DOHH2 (cell line): ENCODE data around the gene DNAJC16.

ENCODE experiments used
- H3F3A ChIP-seq: fragments of 200-600 bp; sonication (generic), shearing (Covaris generic); 2 replicates; pipeline ENCODE4 v1.6.0; 2016; ENCODE audit warnings: antibody characterized with exemption, mild to moderate bottlenecking; ENCODE audit not compliant: control insufficient read depth, insufficient read depth
- H3K27ac ChIP-seq: fragments of 200-600 bp; sonication (generic); 2 replicates; pipeline ENCODE4 v1.5.1; 2014; ENCODE audit warnings: low read depth, mild to moderate bottlenecking, low read length, moderate library complexity
- H3K27me3 ChIP-seq: fragments of 200-600 bp; sonication (generic); 2 replicates; pipeline ENCODE4 v1.6.1; 2014; ENCODE audit warnings: mild to moderate bottlenecking, low read length, mixed read lengths; ENCODE audit not compliant: control insufficient read depth
- H3K36me3 ChIP-seq: fragments of 200-600 bp; sonication (generic); 2 replicates; pipeline ENCODE4 v1.6.1; 2014; ENCODE audit warnings: mild to moderate bottlenecking, low read length, moderate library complexity, mixed read lengths; ENCODE audit not compliant: control insufficient read depth
- H3K4me1 ChIP-seq: fragments of 200-600 bp; sonication (generic); 2 replicates; pipeline ENCODE4 v1.6.1; 2014; ENCODE audit warnings: mild to moderate bottlenecking, low read length, mixed read lengths; ENCODE audit not compliant: control insufficient read depth
- H3K4me2 ChIP-seq: fragments of 200-600 bp; sonication (generic); 2 replicates; pipeline ENCODE4 v1.6.0; 2014; ENCODE audit warnings: mild to moderate bottlenecking, low read length, moderate library complexity
- H3K4me3 ChIP-seq: fragments of 200-600 bp; sonication (generic); 2 replicates; pipeline ENCODE4 v1.5.1; 2014; ENCODE audit warnings: mild to moderate bottlenecking, low read length, mixed read lengths
- H3K79me2 ChIP-seq: fragments of 200-600 bp; sonication (generic); 2 replicates; pipeline ENCODE4 v1.6.1; 2014; ENCODE audit warnings: mild to moderate bottlenecking, low read length, mixed read lengths; ENCODE audit not compliant: control insufficient read depth
- H3K9me2 ChIP-seq: fragments of 200-600 bp; sonication (generic); replicated peaks from 2 replicates; pipeline ENCODE4 v1.6.1; 2014; ENCODE audit warnings: mild to moderate bottlenecking, low read length, mixed read lengths; ENCODE audit not compliant: control insufficient read depth
- H3K9me3 ChIP-seq: fragments of 200-600 bp; sonication (generic); 2 replicates; pipeline ENCODE4 v1.6.1; 2014; ENCODE audit warnings: antibody characterized with exemption, low read length, mixed read lengths; ENCODE audit not compliant: control insufficient read depth, insufficient read depth
- H4K20me1 ChIP-seq: fragments of 200-600 bp; sonication (generic); 2 replicates; pipeline ENCODE4 v1.6.0; 2014; ENCODE audit warnings: low read depth, mild to moderate bottlenecking, antibody characterized with exemption, low read length, moderate library complexity; ENCODE audit not compliant: control insufficient read depth, insufficient read depth
- EZH2phosphoT487 ChIP-seq: fragments of 200-600 bp; sonication (generic); IDR thresholded peaks from 2 replicates; pipeline ENCODE4 v1.6.1; 2017; ENCODE audit warnings: borderline replicate concordance, mild to moderate bottlenecking, antibody characterized with exemption, low read length, moderate library complexity, mixed read lengths
- TF ChIP-seq, protein P1 (sequence below): fragments of 200-600 bp; sonication (generic); IDR thresholded peaks from one replicate; pipeline ENCODE4 v1.5.1; 2014; ENCODE audit warnings: antibody characterized with exemption, mild to moderate bottlenecking, low read depth, low read length; ENCODE audit not compliant: poor library complexity, severe bottlenecking

Gene DNAJC16

GRCh38 chr1:15526490-15527339 lies at the start of gene DNAJC16:
TSS of gene DNAJC16 (plus strand) at chr1:15526848. CDS start at chr1:15529106, 2,258 bp downstream.
- H3K36me3 ChIP-seq: no peaks in the 10 kb centered on the region
- H3K27me3 ChIP-seq: no peaks in the 10 kb centered on the region
- H3K4me3 ChIP-seq: peak within 1 kb of the TSS; percentile 80
- H3K9me2 ChIP-seq: no peaks in the 10 kb centered on the region
- peak within 1 kb of the TSS; percentile 56 for H3K27ac ChIP-seq
- H3F3A ChIP-seq: peaks cover 6% of the 10 kb centered on the region; the same call in 1 of the 2 replicates
- H3K4me2 ChIP-seq: peak within 1 kb of the TSS; percentile 67
- no peaks in the 10 kb centered on the region for H4K20me1 ChIP-seq
- TF ChIP-seq, protein P1, sequence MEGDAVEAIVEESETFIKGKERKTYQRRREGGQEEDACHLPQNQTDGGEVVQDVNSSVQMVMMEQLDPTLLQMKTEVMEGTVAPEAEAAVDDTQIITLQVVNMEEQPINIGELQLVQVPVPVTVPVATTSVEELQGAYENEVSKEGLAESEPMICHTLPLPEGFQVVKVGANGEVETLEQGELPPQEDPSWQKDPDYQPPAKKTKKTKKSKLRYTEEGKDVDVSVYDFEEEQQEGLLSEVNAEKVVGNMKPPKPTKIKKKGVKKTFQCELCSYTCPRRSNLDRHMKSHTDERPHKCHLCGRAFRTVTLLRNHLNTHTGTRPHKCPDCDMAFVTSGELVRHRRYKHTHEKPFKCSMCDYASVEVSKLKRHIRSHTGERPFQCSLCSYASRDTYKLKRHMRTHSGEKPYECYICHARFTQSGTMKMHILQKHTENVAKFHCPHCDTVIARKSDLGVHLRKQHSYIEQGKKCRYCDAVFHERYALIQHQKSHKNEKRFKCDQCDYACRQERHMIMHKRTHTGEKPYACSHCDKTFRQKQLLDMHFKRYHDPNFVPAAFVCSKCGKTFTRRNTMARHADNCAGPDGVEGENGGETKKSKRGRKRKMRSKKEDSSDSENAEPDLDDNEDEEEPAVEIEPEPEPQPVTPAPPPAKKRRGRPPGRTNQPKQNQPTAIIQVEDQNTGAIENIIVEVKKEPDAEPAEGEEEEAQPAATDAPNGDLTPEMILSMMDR: peak; percentile 28
- no peak for TF ChIP-seq EZH2phosphoT487
- peaks cover 28% of the 10 kb centered on the region for H3K79me2 ChIP-seq
- peaks cover 28% of the 10 kb centered on the region for H3K4me1 ChIP-seq
- no peaks in the 10 kb centered on the region for H3K9me3 ChIP-seq

DNA sequence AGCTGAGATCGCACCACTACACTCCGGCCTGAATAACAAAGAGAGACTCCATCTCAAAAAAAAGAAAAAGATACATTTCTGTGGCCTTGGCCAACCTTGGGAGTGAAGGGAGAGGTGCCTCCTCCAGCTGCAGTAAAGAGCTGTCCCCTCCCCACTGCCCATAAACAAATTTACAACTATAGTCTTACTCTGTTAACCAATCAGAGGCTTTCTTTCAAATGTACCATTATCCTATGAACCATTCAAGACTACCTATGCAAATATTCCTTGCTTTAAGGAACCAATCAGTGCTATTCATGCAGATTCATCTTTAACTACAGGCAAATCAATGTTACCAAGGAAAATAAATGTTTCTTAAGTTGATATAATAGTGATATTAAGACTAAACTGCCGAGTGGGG lies 49.7 kb upstream of the DNAJC16 start:
- Histone ChIP-seq H3K4me2 (no peak overlapping the region), H3F3A (no peaks in the 10 kb centered on the region), H3K4me3 (no peak overlapping the region), H3K27ac (no peak overlapping the region), H3K36me3 (no peaks in the 10 kb centered on the region), H3K79me2 (no peaks in the 10 kb centered on the region), H3K4me1 (no peaks in the 10 kb centered on the region), H3K9me2 (no peaks in the 10 kb centered on the region), H3K27me3 (no peaks in the 10 kb centered on the region), H4K20me1 (no peaks in the 10 kb centered on the region), H3K9me3 (no peaks in the 10 kb centered on the region)
- TF ChIP-seq EZH2phosphoT487: no peak
- TF ChIP-seq, protein P1: no peak

- Histone ChIP-seq H3K36me3 (no peaks in the 10 kb centered on the region), H3K4me3 (no peak overlapping the region), H3K9me2 (no peaks in the 10 kb centered on the region), H4K20me1 (no peaks in the 10 kb centered on the region), H3K4me1 (no peaks in the 10 kb centered on the region), H3F3A (no peaks in the 10 kb centered on the region), H3K27me3 (no peaks in the 10 kb centered on the region), H3K9me3 (no peaks in the 10 kb centered on the region), H3K79me2 (no peaks in the 10 kb centered on the region), H3K27ac (no peak overlapping the region), H3K4me2 (no peak overlapping the region)
- TF ChIP-seq, protein P1: no peak
- TF ChIP-seq EZH2phosphoT487: no peak
Observed at GRCh38 chr1:15477646-15478212, 48.9 kb upstream of the DNAJC16 start.
